A673 (cell line): ENCODE measurements around the gene MOCS2. TPM values are rescaled to one million over a fixed set of nuclear protein-coding genes. Genes with fewer than 3 reads are reported as not detected.

ENCODE experiments used
- BruUV-seq: library from RNA; stranded (reverse); fragments of 400-500 nt; replicated peaks from 2 replicates; lab custom pipeline; 2021; lab: Mats Ljungman, UMichigan
- CTCF ChIA-PET: fragments of 300-600 bp; sonication (Branson Sonifier 250); formaldehyde crosslinking; loops from one replicate; lab custom pipeline; 2022; ENCODE audit warnings: antibody characterized with exemption; lab: Charles Lee
- POLR2A ChIA-PET: fragments of 300-600 bp; sonication (Branson Sonifier 250); formaldehyde crosslinking; loops from one replicate; lab custom pipeline; 2022; ENCODE audit warnings: antibody characterized with exemption; ENCODE audit not compliant: low non-redundant PET; lab: Charles Lee
- DNase-seq: peaks from one replicate; pipeline ENCODE4 v3.0.0-alpha.2; 2015; ENCODE audit warnings: low spot score
- H3K27ac ChIP-seq: fragments of 200-600 bp; sonication (generic); 2 replicates; pipeline ENCODE4 v1.5.1; 2016; ENCODE audit warnings: mixed run types, low read depth, mild to moderate bottlenecking, mixed read lengths, antibody characterized with exemption, low read length; ENCODE audit not compliant: poor library complexity, severe bottlenecking
- H3K27me3 ChIP-seq: fragments of 200-600 bp; sonication (generic); replicated peaks from 2 replicates; pipeline ENCODE4 v1.6.1; 2017; ENCODE audit warnings: mixed run types, low read depth, mild to moderate bottlenecking, mixed read lengths, antibody characterized with exemption, low read length; ENCODE audit not compliant: insufficient read depth, poor library complexity
- H3K36me3 ChIP-seq: fragments of 200-600 bp; sonication (generic); 2 replicates; pipeline ENCODE4 v1.6.1; 2016; ENCODE audit warnings: mixed run types, mild to moderate bottlenecking, mixed read lengths, antibody characterized with exemption, low read length; ENCODE audit not compliant: insufficient read depth, poor library complexity, severe bottlenecking
- H3K4me1 ChIP-seq: fragments of 200-600 bp; sonication (generic); 2 replicates; pipeline ENCODE4 v1.6.1; 2017; ENCODE audit warnings: mixed run types, mild to moderate bottlenecking, mixed read lengths, antibody characterized with exemption, low read length; ENCODE audit not compliant: insufficient read depth, poor library complexity, severe bottlenecking
- H3K4me3 ChIP-seq: fragments of 200-600 bp; sonication (generic); 2 replicates; pipeline ENCODE4 v1.5.1; 2016; ENCODE audit warnings: low read depth, mixed run types, mild to moderate bottlenecking, mixed read lengths, low read length; ENCODE audit not compliant: poor library complexity, severe bottlenecking
- H3K9me3 ChIP-seq: fragments of 200-600 bp; sonication (generic); 2 replicates; pipeline ENCODE4 v1.6.1; 2016; ENCODE audit warnings: mixed run types, low read depth, mild to moderate bottlenecking, mixed read lengths, antibody characterized with exemption, low read length; ENCODE audit not compliant: poor library complexity, severe bottlenecking
- CTCF ChIP-seq: fragments of 300-800, 200-600 bp; sonication (generic); conservative IDR thresholded peaks from 2 replicates; pipeline ENCODE4 v1.5.1; 2017; ENCODE audit warnings: low read depth, mild to moderate bottlenecking, antibody characterized with exemption, low read length, moderate library complexity, mixed read lengths
- EZH2 ChIP-seq: fragments of 200-600 bp; sonication (generic); IDR thresholded peaks from 2 replicates; pipeline ENCODE4 v1.6.1; 2017; ENCODE audit warnings: borderline replicate concordance, low read depth, mild to moderate bottlenecking, mixed read lengths, antibody characterized with exemption, low read length; ENCODE audit not compliant: poor library complexity, severe bottlenecking
- intact Hi-C: fragments of 100-400 bp; cut with micrococcal nuclease; formaldehyde crosslinking; loops from one replicate; pipeline ENCODE4 v1.10.0; 2022; ENCODE audit not compliant: unreplicated experiment
- total RNA-seq: library from RNA; stranded (reverse); gene quantifications from 2 replicates; pipeline ENCODE4 v1.2.3, GENCODE V29; 2021

MOCS2 gene
- total RNA-seq, 1 experiment from 2014 or later: 41.7 TPM

- H3K4me3 ChIP-seq: no peak overlapping the region
- ChIA-PET POLR2A (no interaction called here), CTCF (no interaction called here)
- no peak overlapping the region for H3K27ac ChIP-seq
- no peaks in the 10 kb centered on the region for H3K36me3 ChIP-seq
- no peak for DNase-seq
- H3K27me3 ChIP-seq: no peaks in the 10 kb centered on the region
- intact Hi-C loops: no loop called here
- no peaks in the 10 kb centered on the region for H3K4me1 ChIP-seq
- H3K9me3 ChIP-seq: no peaks in the 10 kb centered on the region
- TF ChIP-seq CTCF: no peak
- no peak for TF ChIP-seq EZH2
- no TSS peak for BruUV-seq
Observed at GRCh38 chr5:53090229-53090628, 19.3 kb downstream of the MOCS2 start.

- ChIA-PET POLR2A (no interaction called here), CTCF (no interaction called here)
- Histone ChIP-seq H3K4me1 (no peaks in the 10 kb centered on the region), H3K36me3 (no peaks in the 10 kb centered on the region), H3K9me3 (no peaks in the 10 kb centered on the region), H3K27ac (no peak overlapping the region), H3K27me3 (no peaks in the 10 kb centered on the region), H3K4me3 (no peak overlapping the region)
- BruUV-seq: no TSS peak
- no peak for DNase-seq
- no peak for TF ChIP-seq EZH2
- TF ChIP-seq CTCF: no peak
- intact Hi-C loops: no loop called here
Observed at GRCh38 chr5:53089481-53089991, 20.0 kb downstream of the MOCS2 start.

- Histone ChIP-seq H3K36me3 (no peaks in the 10 kb centered on the region), H3K9me3 (no peaks in the 10 kb centered on the region), H3K27me3 (no peaks in the 10 kb centered on the region), H3K27ac (no peak overlapping the region), H3K4me3 (no peak overlapping the region), H3K4me1 (no peaks in the 10 kb centered on the region)
- CTCF ChIA-PET: no interaction called here
- DNase-seq: no peak
- intact Hi-C loops: no loop called here
- TF ChIP-seq EZH2 (no peak), CTCF (no peak)
- no TSS peak for BruUV-seq
- POLR2A ChIA-PET: no interaction called here
Observed at GRCh38 chr5:53087621-53088121, 21.9 kb downstream of the MOCS2 start.
